ENCODE results near the gene KLHDC7A.
A peak's percentile ranks its signal among the peaks of the same experiment; 100 is the strongest.

Gene KLHDC7A

DNA sequence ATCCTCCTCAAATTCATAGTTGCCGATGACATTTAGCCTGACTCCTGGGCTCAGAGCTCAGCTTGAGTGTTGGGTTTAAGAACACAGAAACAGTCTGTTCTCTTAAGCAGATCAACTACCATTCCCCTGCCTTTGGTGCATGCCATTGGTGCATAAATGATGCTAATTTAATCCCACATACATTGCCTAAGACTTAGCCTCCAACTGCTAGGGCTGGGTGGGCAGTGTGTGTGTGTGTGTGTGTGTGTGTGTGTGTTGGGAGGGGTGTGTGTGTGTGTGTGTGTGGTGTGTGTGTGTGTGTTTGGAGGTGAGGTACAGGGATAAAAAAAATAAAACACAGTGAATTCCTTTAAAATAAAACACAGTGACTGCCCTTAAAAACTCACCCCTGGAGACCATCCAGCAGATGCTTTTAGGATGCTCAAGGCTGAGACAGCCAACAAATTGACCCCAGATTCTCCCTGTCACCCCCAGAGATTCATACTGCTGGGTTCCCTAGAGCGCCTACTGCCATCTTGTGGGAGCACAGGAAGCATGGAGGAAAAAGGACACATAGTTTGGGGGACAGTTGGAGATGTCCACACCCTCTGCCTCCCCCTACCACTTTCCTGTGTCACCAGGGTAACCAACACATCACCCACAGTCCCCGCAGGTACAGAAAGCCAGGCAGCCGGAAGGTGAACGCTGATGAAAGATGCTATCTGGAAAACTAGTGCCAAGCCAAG lies 30.6 kb downstream of the KLHDC7A start:
- DNase-seq = no peak

GRCh38 chr1:18511874-18512150 lies 31.1 kb downstream of the KLHDC7A start:
- DNase-seq = no peak

DNA sequence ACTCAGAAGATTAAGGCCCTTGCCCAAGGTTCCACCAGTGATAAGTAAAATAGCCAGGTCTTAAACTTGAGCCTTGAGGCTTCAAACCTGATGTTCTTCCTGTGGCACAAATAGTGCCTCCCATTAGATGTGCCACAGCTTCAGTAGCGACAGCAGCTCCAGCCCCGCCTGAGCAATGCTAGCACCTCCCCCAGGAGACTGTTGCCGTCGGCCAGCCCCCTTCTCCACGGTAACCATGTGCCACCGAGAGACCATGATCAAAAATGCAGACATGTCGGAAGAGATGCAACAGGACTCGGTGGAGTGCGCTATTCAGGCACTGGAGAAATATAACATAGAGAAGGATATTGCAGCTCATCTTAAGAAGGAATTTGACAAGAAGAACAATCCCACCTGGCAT lies 32.2 kb downstream of the KLHDC7A start:
- DNase-seq = no peak

- no peak for DNase-seq
These were observed 33.3 kb downstream of the KLHDC7A start for GRCh38 chr1:18513995-18514394.

GRCh38 chr1:18515120-18515667 lies 34.5 kb downstream of the KLHDC7A start:
- DNase-seq = no peak

DNA sequence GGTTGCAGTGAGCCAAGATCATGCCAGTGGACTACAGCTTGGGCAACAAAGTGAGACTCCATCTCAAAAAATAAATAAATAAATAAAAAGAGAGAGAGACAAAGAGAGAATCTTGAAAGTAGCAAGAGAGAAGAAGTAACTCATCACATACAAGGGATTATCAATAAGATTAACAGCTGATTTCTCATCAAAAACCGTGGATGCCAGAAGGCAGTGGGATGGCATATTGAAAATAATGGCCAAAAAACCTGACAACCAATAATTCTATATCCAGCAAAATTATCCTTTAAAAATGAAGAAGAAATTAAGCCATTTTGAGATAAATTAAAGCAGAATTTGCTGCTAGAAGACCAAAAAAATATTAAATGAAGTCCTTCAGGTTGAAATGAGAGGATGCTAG lies 35.7 kb downstream of the KLHDC7A start:
- DNase-seq = no peak

DNA sequence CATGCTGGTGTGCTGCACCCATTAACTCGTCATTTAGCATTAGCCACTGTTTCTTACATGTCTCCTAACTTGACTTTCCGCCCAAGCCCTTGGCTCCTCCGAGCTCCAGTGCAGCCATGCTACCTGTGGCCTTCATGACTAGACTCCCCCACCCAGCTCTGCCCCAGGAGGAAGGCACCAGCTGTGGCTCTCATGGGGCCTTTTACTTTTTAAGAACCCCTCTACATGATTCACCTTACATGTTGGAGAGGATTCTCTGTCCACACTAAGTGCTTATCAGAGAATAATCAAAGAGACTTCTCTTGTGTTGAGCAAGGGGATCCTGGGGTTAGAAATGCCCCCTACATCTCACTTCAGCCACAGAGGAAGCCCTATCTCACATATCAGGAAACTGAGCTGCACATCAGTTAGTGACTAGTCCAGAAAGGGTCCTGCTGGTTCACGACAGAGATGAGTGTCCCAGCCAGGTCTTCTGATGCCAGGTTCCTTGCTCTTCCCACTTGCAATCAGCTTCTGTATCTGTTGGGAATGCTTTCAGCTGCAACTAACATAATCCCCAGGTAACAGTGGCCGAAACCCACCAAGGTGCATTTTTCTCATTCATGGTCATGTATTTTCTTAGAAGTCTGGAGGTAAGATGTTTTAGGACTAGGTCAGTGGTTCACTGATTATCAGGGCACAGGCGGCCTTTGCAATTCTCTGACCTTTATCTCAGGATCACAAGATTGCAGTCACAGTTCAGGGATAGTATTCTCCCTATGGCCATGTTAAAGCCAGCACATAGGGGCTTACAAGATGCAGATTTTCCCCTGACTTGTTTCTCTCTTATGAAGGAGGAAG lies 45.9 kb downstream of the KLHDC7A start:
- DNase-seq = no peak

DNA sequence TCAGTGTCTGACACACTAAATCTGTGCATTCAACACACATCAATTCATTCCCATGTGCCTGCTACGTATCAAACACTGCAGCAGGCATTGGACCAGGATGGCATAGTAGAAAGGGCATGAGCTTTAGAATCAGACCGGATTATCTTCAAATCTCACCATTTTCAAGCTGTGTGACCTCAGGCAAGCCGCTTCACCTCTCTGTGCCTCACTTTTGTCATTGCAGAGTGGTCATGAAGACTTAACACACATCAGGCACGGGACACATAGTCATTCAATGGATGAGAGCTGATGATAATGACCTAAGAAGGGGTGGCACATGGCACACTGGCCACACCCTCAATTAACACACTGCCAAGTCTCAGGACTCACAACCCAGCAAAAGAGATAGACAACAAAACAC lies 46.8 kb downstream of the KLHDC7A start:
- no peak for DNase-seq

DNA sequence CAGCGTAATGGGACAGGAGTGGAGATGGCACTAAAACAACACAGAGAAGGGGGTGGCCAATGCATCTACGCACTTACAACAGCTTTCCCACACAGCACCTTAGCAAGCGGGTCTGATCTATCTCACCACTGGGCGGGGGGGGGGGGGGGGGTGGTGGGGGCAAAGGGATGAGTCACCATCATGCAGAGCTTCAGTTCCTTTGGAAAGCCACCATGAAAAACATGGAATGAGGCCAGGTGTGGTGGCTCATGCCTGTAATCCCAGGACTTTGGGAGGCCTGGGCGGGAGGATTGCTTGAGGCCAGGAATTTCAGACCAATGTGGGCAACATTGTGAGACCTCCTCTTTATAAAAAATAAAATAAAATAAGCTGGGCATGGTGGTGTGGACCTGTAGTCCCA lies 47.2 kb downstream of the KLHDC7A start:
- DNase-seq = no peak

DNA sequence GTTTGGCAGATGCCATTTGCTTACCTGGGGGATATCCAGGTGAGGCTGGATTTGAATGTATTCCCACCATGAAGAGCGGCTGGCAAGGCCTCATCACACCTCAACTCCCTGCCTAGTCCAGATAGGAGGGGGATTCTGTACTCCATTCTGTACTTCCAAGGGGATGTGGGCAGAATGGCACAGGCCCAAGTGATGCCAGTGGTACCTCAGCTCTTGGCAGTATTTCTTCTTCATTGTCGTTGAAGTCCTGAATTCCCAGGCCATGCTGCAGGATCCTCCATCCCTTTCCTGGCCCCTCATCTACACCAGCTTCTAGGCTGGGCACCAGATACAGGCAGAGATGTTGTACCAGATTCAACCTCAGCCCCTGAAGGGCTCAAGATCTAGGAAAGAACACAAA lies 47.9 kb downstream of the KLHDC7A start:
- DNase-seq = no peak

GRCh38 chr1:18529714-18530113 lies 49.0 kb downstream of the KLHDC7A start:
- no peak for DNase-seq

DNA sequence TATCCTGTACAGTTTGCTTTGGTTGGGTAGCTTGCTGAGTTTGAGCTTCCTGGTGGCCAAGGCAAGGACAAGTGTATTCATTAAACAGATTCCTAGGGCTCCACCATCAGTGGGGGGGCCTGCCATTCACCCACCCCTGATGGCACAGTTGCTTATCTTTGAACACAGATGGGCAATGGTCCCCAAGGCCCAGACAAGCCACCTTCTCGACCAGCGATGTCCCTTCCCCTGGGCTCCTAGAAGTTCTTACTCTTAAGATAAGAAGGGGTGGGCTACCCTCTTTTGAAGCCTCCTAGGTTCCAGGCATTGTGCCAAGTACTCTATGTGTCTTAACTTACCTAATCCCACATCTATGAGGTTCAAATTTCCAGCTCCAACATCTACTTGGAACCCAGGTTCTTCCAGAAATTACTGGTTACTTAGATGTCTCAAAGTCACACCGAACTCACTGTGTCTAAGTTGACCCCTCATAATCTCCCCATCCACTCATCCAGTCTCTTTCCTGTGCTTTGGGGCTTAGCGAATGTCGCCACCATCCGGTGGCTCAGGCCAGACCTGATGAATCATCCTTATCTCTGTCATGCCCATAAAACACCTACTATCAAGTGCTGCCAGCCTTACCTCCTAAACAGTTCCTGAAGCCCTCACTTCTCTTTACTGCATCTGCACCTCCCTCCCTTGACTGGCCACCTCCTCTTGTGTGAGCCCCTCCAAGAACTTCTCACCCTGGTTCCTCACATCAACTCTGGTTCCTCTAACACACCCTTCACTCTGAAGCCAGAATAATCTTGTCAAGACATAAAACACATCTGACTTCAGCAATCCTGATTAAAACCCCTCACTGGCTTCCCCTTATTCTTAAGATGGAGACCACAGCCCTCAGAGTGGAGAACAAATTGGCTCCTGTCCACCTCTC lies 50.1 kb downstream of the KLHDC7A start:
- DNase-seq = peak; percentile 4

- DNase-seq = no peak
These were observed 50.7 kb downstream of the KLHDC7A start for GRCh38 chr1:18531503-18531845.

DNA sequence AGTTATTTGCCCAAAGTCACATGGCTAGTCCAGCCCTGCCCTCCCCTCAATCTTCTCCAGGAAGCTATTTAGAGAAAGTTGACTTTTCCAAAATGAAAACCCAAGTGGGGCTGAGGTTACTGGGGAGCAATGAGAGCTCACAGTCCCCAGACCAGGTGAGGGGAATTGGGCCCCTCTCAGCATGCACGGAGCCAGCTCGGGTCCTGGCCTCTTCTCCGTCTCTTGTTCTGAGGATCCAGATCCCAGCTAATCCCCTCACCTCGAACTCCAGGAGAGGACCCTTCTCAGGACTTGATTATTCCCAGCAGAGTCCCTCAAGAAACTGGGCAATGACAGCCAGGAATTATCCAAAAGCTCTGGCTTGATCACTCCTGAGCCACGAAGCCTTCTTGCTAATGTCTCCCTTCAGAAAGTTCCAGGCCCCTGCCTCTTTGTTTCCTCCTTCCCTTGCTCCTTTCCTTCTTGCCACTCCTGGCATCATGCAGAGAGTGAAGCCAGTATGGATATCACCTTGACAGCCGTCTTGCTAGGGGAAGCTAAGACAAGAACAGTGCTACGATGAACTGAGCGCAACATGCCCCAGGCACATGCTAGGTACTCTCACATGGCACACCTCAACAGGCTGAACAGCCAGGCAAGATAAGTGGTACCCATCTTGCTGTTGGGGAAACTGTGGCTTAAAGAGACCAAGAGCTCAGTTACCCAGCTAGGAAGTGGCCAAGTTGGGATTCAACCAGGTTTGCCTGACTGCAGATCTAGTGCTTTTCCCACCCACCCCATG lies 51.9 kb downstream of the KLHDC7A start:
- no peak for DNase-seq

GRCh38 chr1:18533259-18533658 lies 52.5 kb downstream of the KLHDC7A start:
- DNase-seq = no peak

GRCh38 chr1:18534810-18535205 lies 54.1 kb downstream of the KLHDC7A start:
- no peak for DNase-seq

All from activated CD4-positive, alpha-beta T cell treated with anti-CD3 and anti-CD28 coated beads, Interleukin-2, amount 50 U/mL, for 16 hours (primary cell).